GM10248 (cell line): Measurements from ENCODE around the gene PSMD3.

Source experiments
- CTCF ChIA-PET: fragments of 300-600 bp; sonication (Branson Sonifier 250); formaldehyde crosslinking; extraction: SDS; loops from one replicate; lab custom pipeline; 2021; ENCODE audit warnings: antibody characterized with exemption; lab: Yijun Ruan, JAX
- POLR2A ChIA-PET: fragments of 350-650 bp; sonication (Branson Sonifier 250); formaldehyde crosslinking; extraction: SDS; loops from one replicate; lab custom pipeline; 2020; ENCODE audit warnings: antibody characterized with exemption; lab: Yijun Ruan, JAX
- DNase-seq: peaks from one replicate; pipeline ENCODE4 v3.0.0; 2012; ENCODE audit errors: extremely low spot score
- CTCF ChIP-seq: IDR thresholded peaks from 2 replicates; pipeline ENCODE4 v1.5.1; 2012; ENCODE audit warnings: mild to moderate bottlenecking, low read depth; ENCODE audit errors: extremely low read depth, missing control alignments, control extremely low read depth

PSMD3 gene

GRCh38 chr17:39966771-39967170 lies 13.8 kb upstream of the PSMD3 start:
- POLR2A ChIA-PET = no interaction called here
- TF ChIP-seq CTCF = no peak
- no peak for DNase-seq
- CTCF ChIA-PET = interaction anchor here (2.8 kb wide), 1 partner anchor 8 kb away, joined by 12 read pairs; no protein-coding TSS in a partner anchor

GRCh38 chr17:39968761-39969160 lies 11.8 kb upstream of the PSMD3 start:
- TF ChIP-seq CTCF = no peak
- ChIA-PET CTCF (interaction anchor here (0.6 to 2.8 kb wide), 6 partner anchors 9 to 347 kb away, joined by 3 to 12 read pairs (median 6); partner anchors contain the start of gene PSMD3), POLR2A (no interaction called here)
- no peak for DNase-seq

GRCh38 chr17:39969375-39969774 lies 11.2 kb upstream of the PSMD3 start:
- TF ChIP-seq CTCF = no peak
- ChIA-PET POLR2A (no interaction called here), CTCF (interaction anchor here (1.7 to 2.8 kb wide), 3 partner anchors 8 to 11 kb away, joined by 5 to 12 read pairs (median 8); no protein-coding TSS in a partner anchor)
- DNase-seq = no peak

GRCh38 chr17:39970157-39970692 lies 10.4 kb upstream of the PSMD3 start:
- DNase-seq = no peak
- CTCF ChIA-PET = interaction anchor here (1.1 kb wide), 1 partner anchor 10 kb away, joined by 4 read pairs; the partner anchor contains the start of gene PSMD3
- POLR2A ChIA-PET = no interaction called here
- no peak for TF ChIP-seq CTCF

- TF ChIP-seq CTCF = no peak
- no peak for DNase-seq
- ChIA-PET POLR2A (no interaction called here), CTCF (interaction anchor here (1.1 to 5.1 kb wide), 2 partner anchors 10 to 12 kb away, joined by 4 to 28 read pairs; partner anchors contain the start of gene PSMD3)
Observed at GRCh38 chr17:39971076-39971603, 9.5 kb upstream of the PSMD3 start.

GRCh38 chr17:39972271-39972670 lies 8.3 kb upstream of the PSMD3 start:
- POLR2A ChIA-PET = no interaction called here
- no peak for DNase-seq
- TF ChIP-seq CTCF = no peak
- CTCF ChIA-PET = interaction anchor here (1.1 to 5.1 kb wide), 4 partner anchors 8 to 350 kb away, joined by 3 to 28 read pairs (median 4); partner anchors contain the start of gene PSMD3
